HEK293 (cell line): ENCODE measurements around the gene RXRG.

Experiments used
- CTCF ChIA-PET: fragments of 350-600 bp; formaldehyde crosslinking; extraction: SDS; loops from one replicate; lab custom pipeline; 2021; ENCODE audit warnings: antibody characterized with exemption; lab: Yijun Ruan, JAX
- POLR2A ChIA-PET: fragments of 300-600 bp; formaldehyde crosslinking; extraction: SDS; loops from one replicate; lab custom pipeline; 2020; ENCODE audit warnings: antibody characterized with exemption, inconsistent platforms; lab: Yijun Ruan, JAX
- H3K27ac ChIP-seq: fragments of 200-500 bp; sonication (Bioruptor generic); 2 replicates; pipeline ENCODE4 v1.5.1; 2014; ENCODE audit warnings: low read depth, low read length, control low read depth, inconsistent platforms; ENCODE audit errors: extremely low read depth
- H3K36me3 ChIP-seq, 2 experiments: fragments of 200-500 bp in 1 of 2; sonication (Bioruptor generic) in 1 of 2; 1 replicate in 1 of 2; 2 replicates in 1 of 2; pipeline ENCODE4 v1.5.1; 2014 to 2017; ENCODE audit warnings: inconsistent platforms in 2 of 2, low read length in 2 of 2; ENCODE audit not compliant: control insufficient read depth in 2 of 2, insufficient read depth in 1 of 2
- H3K4me1 ChIP-seq: fragments of 200-500 bp; sonication (Bioruptor generic); 2 replicates; pipeline ENCODE4 v1.5.1; 2014; ENCODE audit warnings: mild to moderate bottlenecking, low read length, inconsistent platforms; ENCODE audit not compliant: control insufficient read depth, insufficient read depth
- H3K4me3 ChIP-seq: 2 replicates; pipeline ENCODE4 v1.5.1; 2011; ENCODE audit warnings: low read depth, mild to moderate bottlenecking, control low read depth, low read length, moderate library complexity
- H3K9me3 ChIP-seq: fragments of 200-500 bp; sonication (Bioruptor generic); 2 replicates; pipeline ENCODE4 v1.5.1; 2014; ENCODE audit warnings: low read depth, low read length, inconsistent platforms; ENCODE audit not compliant: control insufficient read depth, insufficient read depth
- REPIN1 ChIP-seq: fragments of 450-650 bp; formaldehyde crosslinking; IDR thresholded peaks from 2 replicates; pipeline ENCODE4 v1.5.1; 2017; ENCODE audit warnings: missing biosample characterization, missing genetic modification characterization, low read depth
- SETDB1 ChIP-seq: IDR thresholded peaks from one replicate; pipeline ENCODE4 v1.6.1; 2017; ENCODE audit warnings: mild to moderate bottlenecking, low read length, moderate library complexity, mixed read lengths; ENCODE audit not compliant: insufficient read length
- YY2 ChIP-seq: fragments of 450-650 bp; formaldehyde crosslinking; IDR thresholded peaks from 2 replicates; pipeline ENCODE4 v1.5.1; 2016; ENCODE audit warnings: missing biosample characterization, missing genetic modification characterization
- ZBTB17 ChIP-seq: fragments of 450-650 bp; formaldehyde crosslinking; IDR thresholded peaks from 2 replicates; pipeline ENCODE4 v1.5.1; 2016; ENCODE audit warnings: missing biosample characterization, missing genetic modification characterization
- ZNF24 ChIP-seq: fragments of 450-650 bp; formaldehyde crosslinking; IDR thresholded peaks from 2 replicates; pipeline ENCODE4 v1.5.1; 2016; ENCODE audit warnings: missing biosample characterization, missing genetic modification characterization
- ZNF292 ChIP-seq: fragments of 450-650 bp; formaldehyde crosslinking; IDR thresholded peaks from 2 replicates; pipeline ENCODE4 v1.5.1; 2016; ENCODE audit warnings: low read depth, missing biosample characterization, missing genetic modification characterization, borderline replicate concordance
- ZNF354C ChIP-seq: fragments of 450-650 bp; formaldehyde crosslinking; IDR thresholded peaks from 2 replicates; pipeline ENCODE4 v1.5.1; 2016; ENCODE audit warnings: missing biosample characterization, missing genetic modification characterization, low read depth, borderline replicate concordance
- ZNF544 ChIP-seq: fragments of 450-650 bp; formaldehyde crosslinking; IDR thresholded peaks from 2 replicates; pipeline ENCODE4 v1.5.0; 2017; ENCODE audit warnings: missing biosample characterization, missing genetic modification characterization
- ZNF626 ChIP-seq: fragments of 450-650 bp; sonication (Bioruptor Pico); formaldehyde crosslinking; IDR thresholded peaks from 2 replicates; pipeline ENCODE4 v1.5.1; 2018; ENCODE audit warnings: missing biosample characterization, missing genetic modification characterization, inconsistent platforms
- ZNF660 ChIP-seq: fragments of 450-650 bp; IDR thresholded peaks from 2 replicates; pipeline ENCODE4 v1.5.1; 2018; ENCODE audit warnings: missing biosample characterization, mild to moderate bottlenecking, missing genetic modification characterization
- ZNF664 ChIP-seq: fragments of 450-650 bp; formaldehyde crosslinking; IDR thresholded peaks from 2 replicates; pipeline ENCODE4 v1.5.1; 2016; ENCODE audit warnings: missing biosample characterization, missing genetic modification characterization
- TF ChIP-seq, protein P1 (sequence below): fragments of 450-650 bp; formaldehyde crosslinking; IDR thresholded peaks from 2 replicates; pipeline ENCODE4 v1.5.1; 2016; ENCODE audit warnings: missing biosample characterization, missing genetic modification characterization, low read depth
- TF ChIP-seq, protein P2 (sequence below): fragments of 450-650 bp; formaldehyde crosslinking; conservative IDR thresholded peaks from 2 replicates; pipeline ENCODE4 v1.5.1; 2016; ENCODE audit warnings: low read depth, missing biosample characterization, missing genetic modification characterization
- TF ChIP-seq, protein P3 (sequence below): fragments of 450-650 bp; IDR thresholded peaks from 2 replicates; pipeline ENCODE4 v1.5.1; 2018; ENCODE audit warnings: missing biosample characterization, mild to moderate bottlenecking, missing genetic modification characterization
- TF ChIP-seq, protein P4 (sequence below): fragments of 450-650 bp; formaldehyde crosslinking; IDR thresholded peaks from 2 replicates; pipeline ENCODE4 v1.5.1; 2016; ENCODE audit warnings: missing biosample characterization, missing genetic modification characterization

The RXRG gene

DNA sequence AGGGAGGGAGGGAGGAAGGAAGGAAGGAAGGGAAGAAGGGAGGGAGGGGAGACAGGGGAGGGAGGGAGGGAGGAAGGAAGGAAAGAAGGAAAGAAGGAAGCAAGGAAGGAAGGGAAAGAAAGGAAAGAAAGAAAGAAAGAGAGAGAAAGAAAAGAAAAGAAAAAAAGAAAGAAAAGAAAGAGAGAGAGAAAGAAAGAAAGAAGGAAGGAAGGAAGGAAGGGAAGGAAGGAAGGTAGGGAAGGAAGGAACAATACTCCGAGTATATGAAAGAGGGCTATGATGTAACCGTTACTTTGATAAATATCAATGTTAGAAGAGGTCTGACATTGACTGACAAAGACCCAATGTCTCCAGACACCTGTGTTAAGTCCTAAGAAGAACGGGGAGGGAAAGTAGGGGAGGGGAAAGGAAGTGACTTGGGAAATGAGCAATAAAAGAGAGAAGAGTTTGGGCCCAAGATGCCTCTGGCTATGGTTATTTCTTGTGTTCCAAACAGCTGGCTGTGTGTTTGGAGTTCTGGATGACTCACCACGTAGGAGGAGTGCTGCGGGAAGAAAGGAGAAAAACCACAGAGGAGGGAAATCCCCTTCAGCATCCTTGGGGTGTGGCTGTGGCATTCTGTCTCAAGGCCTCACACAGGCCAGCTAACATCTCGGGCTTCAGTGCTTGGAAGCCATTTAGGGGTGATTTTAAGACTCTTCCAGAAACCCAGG lies 37.0 kb upstream of the RXRG start (continued):
- TF ChIP-seq, protein P1, sequence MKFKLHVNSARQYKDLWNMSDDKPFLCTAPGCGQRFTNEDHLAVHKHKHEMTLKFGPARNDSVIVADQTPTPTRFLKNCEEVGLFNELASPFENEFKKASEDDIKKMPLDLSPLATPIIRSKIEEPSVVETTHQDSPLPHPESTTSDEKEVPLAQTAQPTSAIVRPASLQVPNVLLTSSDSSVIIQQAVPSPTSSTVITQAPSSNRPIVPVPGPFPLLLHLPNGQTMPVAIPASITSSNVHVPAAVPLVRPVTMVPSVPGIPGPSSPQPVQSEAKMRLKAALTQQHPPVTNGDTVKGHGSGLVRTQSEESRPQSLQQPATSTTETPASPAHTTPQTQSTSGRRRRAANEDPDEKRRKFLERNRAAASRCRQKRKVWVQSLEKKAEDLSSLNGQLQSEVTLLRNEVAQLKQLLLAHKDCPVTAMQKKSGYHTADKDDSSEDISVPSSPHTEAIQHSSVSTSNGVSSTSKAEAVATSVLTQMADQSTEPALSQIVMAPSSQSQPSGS (tag by site-specific recombination) = 0 out of 2 replicates have a peak, but pooled peaks have one; percentile 19
- TF ChIP-seq, protein P2, sequence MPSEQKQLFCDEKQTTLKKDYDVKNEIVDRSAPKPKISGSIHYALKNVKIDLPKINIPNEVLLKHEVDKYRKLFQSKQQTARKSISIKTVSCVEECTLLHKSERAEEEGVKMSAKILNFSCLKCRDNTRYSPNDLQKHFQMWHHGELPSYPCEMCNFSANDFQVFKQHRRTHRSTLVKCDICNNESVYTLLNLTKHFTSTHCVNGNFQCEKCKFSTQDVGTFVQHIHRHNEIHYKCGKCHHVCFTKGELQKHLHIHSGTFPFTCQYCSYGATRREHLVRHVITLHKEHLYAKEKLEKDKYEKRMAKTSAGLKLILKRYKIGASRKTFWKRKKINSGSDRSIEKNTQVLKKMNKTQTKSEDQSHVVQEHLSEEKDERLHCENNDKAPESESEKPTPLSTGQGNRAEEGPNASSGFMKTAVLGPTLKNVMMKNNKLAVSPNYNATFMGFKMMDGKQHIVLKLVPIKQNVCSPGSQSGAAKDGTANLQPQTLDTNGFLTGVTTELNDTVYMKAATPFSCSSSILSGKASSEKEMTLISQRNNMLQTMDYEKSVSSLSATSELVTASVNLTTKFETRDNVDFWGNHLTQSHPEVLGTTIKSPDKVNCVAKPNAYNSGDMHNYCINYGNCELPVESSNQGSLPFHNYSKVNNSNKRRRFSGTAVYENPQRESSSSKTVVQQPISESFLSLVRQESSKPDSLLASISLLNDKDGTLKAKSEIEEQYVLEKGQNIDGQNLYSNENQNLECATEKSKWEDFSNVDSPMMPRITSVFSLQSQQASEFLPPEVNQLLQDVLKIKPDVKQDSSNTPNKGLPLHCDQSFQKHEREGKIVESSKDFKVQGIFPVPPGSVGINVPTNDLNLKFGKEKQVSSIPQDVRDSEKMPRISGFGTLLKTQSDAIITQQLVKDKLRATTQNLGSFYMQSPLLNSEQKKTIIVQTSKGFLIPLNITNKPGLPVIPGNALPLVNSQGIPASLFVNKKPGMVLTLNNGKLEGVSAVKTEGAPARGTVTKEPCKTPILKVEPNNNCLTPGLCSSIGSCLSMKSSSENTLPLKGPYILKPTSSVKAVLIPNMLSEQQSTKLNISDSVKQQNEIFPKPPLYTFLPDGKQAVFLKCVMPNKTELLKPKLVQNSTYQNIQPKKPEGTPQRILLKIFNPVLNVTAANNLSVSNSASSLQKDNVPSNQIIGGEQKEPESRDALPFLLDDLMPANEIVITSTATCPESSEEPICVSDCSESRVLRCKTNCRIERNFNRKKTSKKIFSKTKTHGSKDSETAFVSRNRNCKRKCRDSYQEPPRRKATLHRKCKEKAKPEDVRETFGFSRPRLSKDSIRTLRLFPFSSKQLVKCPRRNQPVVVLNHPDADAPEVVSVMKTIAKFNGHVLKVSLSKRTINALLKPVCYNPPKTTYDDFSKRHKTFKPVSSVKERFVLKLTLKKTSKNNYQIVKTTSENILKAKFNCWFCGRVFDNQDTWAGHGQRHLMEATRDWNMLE (tag by site-specific recombination) = peak; percentile 30; the same call in 1 of the 2 replicates
- TF ChIP-seq YY2 (tag by site-specific recombination) (no peak), ZNF292 (tag by site-specific recombination) (no peak), SETDB1 (no peak), ZNF24 (tag by site-specific recombination) (0 out of 2 replicates have a peak, but pooled peaks have one; percentile 65), ZNF354C (no peak), ZNF660 (tag by site-specific recombination) (peak; percentile 65; the same call in 1 of the 2 replicates), ZBTB17 (tag by site-specific recombination) (no peak), REPIN1 (tag by site-specific recombination) (no peak)
- TF ChIP-seq, protein P3, sequence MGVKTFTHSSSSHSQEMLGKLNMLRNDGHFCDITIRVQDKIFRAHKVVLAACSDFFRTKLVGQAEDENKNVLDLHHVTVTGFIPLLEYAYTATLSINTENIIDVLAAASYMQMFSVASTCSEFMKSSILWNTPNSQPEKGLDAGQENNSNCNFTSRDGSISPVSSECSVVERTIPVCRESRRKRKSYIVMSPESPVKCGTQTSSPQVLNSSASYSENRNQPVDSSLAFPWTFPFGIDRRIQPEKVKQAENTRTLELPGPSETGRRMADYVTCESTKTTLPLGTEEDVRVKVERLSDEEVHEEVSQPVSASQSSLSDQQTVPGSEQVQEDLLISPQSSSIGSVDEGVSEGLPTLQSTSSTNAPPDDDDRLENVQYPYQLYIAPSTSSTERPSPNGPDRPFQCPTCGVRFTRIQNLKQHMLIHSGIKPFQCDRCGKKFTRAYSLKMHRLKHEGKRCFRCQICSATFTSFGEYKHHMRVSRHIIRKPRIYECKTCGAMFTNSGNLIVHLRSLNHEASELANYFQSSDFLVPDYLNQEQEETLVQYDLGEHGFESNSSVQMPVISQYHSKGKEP = no peak
- TF ChIP-seq, protein P4, sequence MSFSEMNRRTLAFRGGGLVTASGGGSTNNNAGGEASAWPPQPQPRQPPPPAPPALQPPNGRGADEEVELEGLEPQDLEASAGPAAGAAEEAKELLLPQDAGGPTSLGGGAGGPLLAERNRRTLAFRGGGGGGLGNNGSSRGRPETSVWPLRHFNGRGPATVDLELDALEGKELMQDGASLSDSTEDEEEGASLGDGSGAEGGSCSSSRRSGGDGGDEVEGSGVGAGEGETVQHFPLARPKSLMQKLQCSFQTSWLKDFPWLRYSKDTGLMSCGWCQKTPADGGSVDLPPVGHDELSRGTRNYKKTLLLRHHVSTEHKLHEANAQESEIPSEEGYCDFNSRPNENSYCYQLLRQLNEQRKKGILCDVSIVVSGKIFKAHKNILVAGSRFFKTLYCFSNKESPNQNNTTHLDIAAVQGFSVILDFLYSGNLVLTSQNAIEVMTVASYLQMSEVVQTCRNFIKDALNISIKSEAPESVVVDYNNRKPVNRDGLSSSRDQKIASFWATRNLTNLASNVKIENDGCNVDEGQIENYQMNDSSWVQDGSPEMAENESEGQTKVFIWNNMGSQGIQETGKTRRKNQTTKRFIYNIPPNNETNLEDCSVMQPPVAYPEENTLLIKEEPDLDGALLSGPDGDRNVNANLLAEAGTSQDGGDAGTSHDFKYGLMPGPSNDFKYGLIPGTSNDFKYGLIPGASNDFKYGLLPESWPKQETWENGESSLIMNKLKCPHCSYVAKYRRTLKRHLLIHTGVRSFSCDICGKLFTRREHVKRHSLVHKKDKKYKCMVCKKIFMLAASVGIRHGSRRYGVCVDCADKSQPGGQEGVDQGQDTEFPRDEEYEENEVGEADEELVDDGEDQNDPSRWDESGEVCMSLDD (tag by site-specific recombination) = 0 out of 2 replicates have a peak, but pooled peaks have one; percentile 29
- TF ChIP-seq, all 188 proteins: peak for 29

DNA sequence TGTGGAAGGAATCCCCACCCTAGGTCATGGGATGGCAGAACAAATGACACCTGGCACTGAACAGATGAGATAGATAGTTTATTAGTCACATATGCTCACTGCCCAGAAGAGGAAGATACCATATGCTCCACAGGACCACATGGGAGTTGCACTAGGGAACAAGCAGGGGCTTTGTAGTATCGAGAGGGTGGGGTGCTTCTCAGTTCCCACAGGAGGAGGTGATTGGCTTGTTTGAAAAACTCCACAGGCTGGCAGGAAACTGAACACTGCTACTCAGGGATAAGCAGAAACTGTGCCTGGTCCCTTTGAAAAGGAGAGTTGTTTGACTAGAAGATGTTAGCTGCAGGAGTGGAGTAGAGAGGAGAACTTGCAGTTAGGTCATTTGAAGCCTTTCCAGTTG lies 31.9 kb upstream of the RXRG start:
- Histone ChIP-seq H3K4me3 (no peak overlapping the region), H3K36me3 (no peaks in the 10 kb centered on the region), H3K27ac (no peak overlapping the region), H3K4me1 (no peaks in the 10 kb centered on the region), H3K9me3 (no peaks in the 10 kb centered on the region)
- POLR2A ChIA-PET = no interaction called here
- TF ChIP-seq ZNF626 (tag by site-specific recombination) (no peak), ZNF544 (tag by site-specific recombination) (no peak), ZNF664 (no peak)
- CTCF ChIA-PET = no interaction called here
